BLaER1 (cell line): Measurements from ENCODE around the gene SLC25A18.

Source experiments
- H3K27ac ChIP-seq: shearing (Covaris generic); formaldehyde crosslinking; 2 replicates; pipeline ENCODE4 v1.8.1; 2022
- H3K27me3 ChIP-seq: shearing (Covaris generic); formaldehyde crosslinking; 2 replicates; pipeline ENCODE4 v1.8.1; 2022
- H3K36me3 ChIP-seq: shearing (Covaris generic); formaldehyde crosslinking; 2 replicates; pipeline ENCODE4 v1.8.1; 2022
- H3K4me1 ChIP-seq: shearing (Covaris generic); formaldehyde crosslinking; 2 replicates; pipeline ENCODE4 v1.8.1; 2022
- H3K4me2 ChIP-seq: shearing (Covaris generic); formaldehyde crosslinking; 2 replicates; pipeline ENCODE4 v1.8.1; 2022
- H3K4me3 ChIP-seq: shearing (Covaris generic); formaldehyde crosslinking; 2 replicates; pipeline ENCODE4 v1.8.1; 2022
- H3K9ac ChIP-seq: shearing (Covaris generic); formaldehyde crosslinking; 2 replicates; pipeline ENCODE4 v1.8.1; 2022
- H3K9me3 ChIP-seq: shearing (Covaris generic); formaldehyde crosslinking; 2 replicates; pipeline ENCODE4 v1.8.1; 2022
- H4K20me1 ChIP-seq: shearing (Covaris generic); formaldehyde crosslinking; 2 replicates; pipeline ENCODE4 v1.8.1; 2022
- Cebpa-rat ChIP-seq: shearing (Covaris generic); IDR thresholded peaks from 2 replicates; pipeline ENCODE4 v1.8.1; 2022

Gene SLC25A18

DNA sequence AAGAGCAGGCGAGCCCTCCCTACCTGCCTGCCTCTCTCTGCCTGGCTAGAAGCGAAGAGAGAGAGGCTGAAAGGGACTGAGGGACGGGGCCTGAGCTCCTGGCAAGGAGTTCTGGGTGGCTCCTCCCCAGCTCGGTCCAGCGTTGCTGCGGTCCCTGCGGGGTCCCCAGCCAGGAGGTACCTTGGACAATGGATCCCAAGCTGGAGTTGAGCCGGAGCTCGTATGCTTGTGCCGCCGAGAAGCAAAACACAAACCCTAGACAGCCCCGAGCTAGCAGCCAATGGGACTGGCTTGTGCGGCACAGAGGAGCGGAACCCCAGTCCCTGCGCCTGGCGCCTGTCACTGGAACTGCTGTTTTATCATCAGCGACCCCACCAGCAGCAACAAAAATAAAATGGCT is 18.3 kb downstream of the SLC25A18 start:
- peaks cover under 1% of the 10 kb centered on the region; the same call in 1 of the 2 replicates for H3K4me1 ChIP-seq
- no peaks in the 10 kb centered on the region for H3K9me3 ChIP-seq
- no peaks in the 10 kb centered on the region for H3K27me3 ChIP-seq
- H3K4me2 ChIP-seq = no peak overlapping the region
- H3K4me3 ChIP-seq = no peak overlapping the region
- peak overlapping the region; percentile 44; the same call in 1 of the 2 replicates for H3K27ac ChIP-seq
- no peak overlapping the region for H3K9ac ChIP-seq
- H4K20me1 ChIP-seq = no peaks in the 10 kb centered on the region
- TF ChIP-seq Cebpa-rat = no peak
- H3K36me3 ChIP-seq = no peaks in the 10 kb centered on the region

DNA sequence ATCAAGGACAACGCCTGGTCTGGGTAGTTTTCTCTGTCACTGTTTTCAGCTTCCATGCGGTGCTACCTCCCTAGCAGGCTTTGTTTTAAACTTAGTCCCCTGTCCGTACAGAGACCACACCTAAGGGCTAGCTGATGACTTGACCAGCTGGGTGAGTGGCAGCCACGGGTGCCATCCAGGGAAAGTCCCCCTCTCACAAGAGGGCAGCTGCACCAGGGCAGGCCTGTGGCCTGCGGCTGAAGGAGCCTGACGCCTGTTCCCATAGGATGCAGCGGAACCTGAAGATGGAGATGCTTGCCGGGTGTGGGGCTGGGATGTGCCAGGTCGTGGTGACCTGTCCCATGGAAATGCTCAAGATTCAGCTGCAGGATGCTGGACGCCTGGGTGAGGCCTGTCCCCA is 19.9 kb downstream of the SLC25A18 start:
- Histone ChIP-seq H3K4me2 (no peak overlapping the region), H3K27ac (no peak overlapping the region), H4K20me1 (no peaks in the 10 kb centered on the region), H3K4me1 (0 out of 2 replicates have a peak, but pooled peaks cover 12% of the 10 kb centered on the region), H3K4me3 (no peak overlapping the region), H3K9me3 (no peaks in the 10 kb centered on the region), H3K36me3 (0 out of 2 replicates have a peak, but pooled peaks cover 6% of the 10 kb centered on the region), H3K9ac (no peak overlapping the region), H3K27me3 (no peaks in the 10 kb centered on the region)
- no peak for TF ChIP-seq Cebpa-rat

DNA sequence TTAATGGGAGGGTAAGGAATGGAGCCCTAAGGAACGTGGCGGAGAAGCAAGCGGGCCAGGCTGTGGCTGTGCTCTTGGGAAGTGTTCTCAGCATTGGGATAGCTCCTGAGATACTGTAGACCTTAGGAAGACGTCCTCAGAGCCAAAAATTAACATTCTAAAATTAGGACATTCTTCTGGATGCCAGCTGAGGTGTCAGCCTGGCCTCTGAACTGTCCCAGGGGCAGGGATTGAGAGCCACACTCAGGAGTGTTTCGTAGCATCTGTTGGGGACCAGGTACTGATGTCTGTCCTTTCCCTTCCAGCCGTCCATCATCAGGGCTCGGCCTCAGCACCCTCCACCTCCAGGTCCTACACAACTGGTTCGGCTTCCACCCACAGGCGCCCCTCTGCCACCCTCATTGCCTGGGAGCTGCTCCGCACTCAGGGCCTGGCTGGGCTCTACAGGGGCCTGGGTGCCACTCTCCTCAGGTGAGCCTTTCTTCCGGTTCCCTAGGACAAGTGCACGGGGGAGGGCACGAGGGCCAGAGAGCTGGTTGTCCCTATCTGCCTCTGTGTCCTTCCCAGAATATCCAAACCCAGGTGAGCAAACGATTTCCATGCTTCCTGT is 23.6 kb downstream of the SLC25A18 start:
- no peak for TF ChIP-seq Cebpa-rat
- no peaks in the 10 kb centered on the region for H4K20me1 ChIP-seq
- no peaks in the 10 kb centered on the region for H3K27me3 ChIP-seq
- no peak overlapping the region for H3K9ac ChIP-seq
- H3K4me3 ChIP-seq = no peak overlapping the region
- H3K27ac ChIP-seq = no peak overlapping the region
- H3K9me3 ChIP-seq = no peaks in the 10 kb centered on the region
- H3K4me1 ChIP-seq = 0 out of 2 replicates have a peak, but pooled peaks cover 13% of the 10 kb centered on the region
- no peak overlapping the region for H3K4me2 ChIP-seq
- H3K36me3 ChIP-seq = peaks cover 41% of the 10 kb centered on the region

DNA sequence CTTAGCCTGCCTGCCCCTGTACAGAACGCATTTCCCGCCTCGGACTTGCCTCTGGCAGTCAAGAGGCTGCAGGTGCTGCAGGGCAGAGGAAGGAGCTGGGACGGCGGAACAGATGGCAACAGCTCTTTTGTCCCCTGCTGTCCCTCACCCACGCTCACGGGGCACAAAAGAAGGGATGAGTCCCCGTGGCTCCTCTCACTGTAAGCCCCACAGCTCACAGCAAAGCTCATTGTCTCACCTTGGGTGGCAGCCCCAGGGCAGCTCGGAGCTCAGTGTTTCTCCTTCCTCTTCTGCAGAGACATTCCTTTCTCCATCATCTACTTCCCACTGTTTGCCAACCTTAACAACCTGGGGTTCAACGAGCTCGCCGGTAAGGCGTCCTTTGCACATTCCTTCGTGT is 24.3 kb downstream of the SLC25A18 start:
- no peaks in the 10 kb centered on the region for H3K27me3 ChIP-seq
- H3K27ac ChIP-seq = peak overlapping the region; percentile 22; the same call in 1 of the 2 replicates
- H3K9ac ChIP-seq = no peak overlapping the region
- H3K4me3 ChIP-seq = no peak overlapping the region
- no peak for TF ChIP-seq Cebpa-rat
- no peaks in the 10 kb centered on the region for H3K9me3 ChIP-seq
- no peaks in the 10 kb centered on the region for H4K20me1 ChIP-seq
- peaks cover 48% of the 10 kb centered on the region for H3K36me3 ChIP-seq
- peaks cover 13% of the 10 kb centered on the region; the same call in 1 of the 2 replicates for H3K4me1 ChIP-seq
- no peak overlapping the region for H3K4me2 ChIP-seq

DNA sequence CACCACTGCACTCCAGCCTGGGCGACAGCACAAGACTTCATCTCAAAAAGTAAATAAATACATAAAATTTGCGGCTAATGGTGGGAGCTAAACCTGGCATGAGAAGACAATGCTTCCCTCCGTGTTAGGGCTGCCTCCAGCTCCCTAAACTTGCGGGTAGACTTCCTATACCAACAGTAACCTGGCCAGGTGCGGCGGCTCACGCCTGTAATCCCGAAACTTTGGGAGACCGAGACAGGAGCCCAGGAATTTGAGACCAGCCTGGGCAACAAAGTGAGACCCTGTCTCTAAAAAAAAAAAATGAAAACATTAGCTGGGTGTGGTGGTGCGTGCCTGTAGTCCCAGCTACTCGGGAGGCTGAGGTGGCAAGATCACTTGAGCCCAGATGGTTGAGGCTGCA is 25.3 kb downstream of the SLC25A18 start:
- H3K4me3 ChIP-seq = no peak overlapping the region
- no peaks in the 10 kb centered on the region for H3K9me3 ChIP-seq
- no peak overlapping the region for H3K27ac ChIP-seq
- H4K20me1 ChIP-seq = no peaks in the 10 kb centered on the region
- no peak overlapping the region for H3K9ac ChIP-seq
- H3K27me3 ChIP-seq = no peaks in the 10 kb centered on the region
- TF ChIP-seq Cebpa-rat = no peak
- no peak overlapping the region for H3K4me2 ChIP-seq
- H3K4me1 ChIP-seq = peaks cover 22% of the 10 kb centered on the region
- peaks cover 58% of the 10 kb centered on the region for H3K36me3 ChIP-seq

DNA sequence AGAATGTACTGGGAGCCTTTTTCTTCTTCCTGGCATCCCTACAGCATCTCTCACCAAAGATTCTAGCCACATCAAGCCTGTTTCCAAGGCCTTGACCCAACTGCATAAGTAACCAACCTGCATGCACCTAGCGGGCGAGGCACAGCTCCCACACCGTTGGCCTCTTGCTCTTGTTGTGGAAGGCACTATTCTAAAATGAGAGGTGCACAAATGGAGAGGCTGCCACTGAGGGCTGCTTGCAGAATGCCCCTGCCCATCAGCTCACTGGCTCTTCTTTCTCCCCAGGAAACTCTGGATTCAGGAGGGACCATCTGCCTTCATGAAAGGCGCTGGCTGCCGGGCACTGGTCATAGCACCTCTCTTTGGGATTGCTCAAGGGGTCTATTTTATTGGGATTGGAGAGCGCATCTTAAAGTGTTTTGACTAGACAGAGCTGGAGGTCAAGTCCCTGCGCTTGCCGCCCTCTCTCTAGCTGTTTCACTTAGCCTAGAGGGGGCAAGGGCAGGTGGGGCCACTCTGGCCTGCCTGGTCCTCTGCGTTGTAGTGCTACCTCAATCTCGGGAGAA is 26.6 kb downstream of the SLC25A18 start:
- TF ChIP-seq Cebpa-rat = no peak
- H3K4me2 ChIP-seq = no peak overlapping the region
- H3K9ac ChIP-seq = no peak overlapping the region
- H3K27me3 ChIP-seq = no peaks in the 10 kb centered on the region
- peaks cover 35% of the 10 kb centered on the region for H3K4me1 ChIP-seq
- H3K9me3 ChIP-seq = no peaks in the 10 kb centered on the region
- peaks cover 65% of the 10 kb centered on the region for H3K36me3 ChIP-seq
- no peak overlapping the region for H3K27ac ChIP-seq
- H3K4me3 ChIP-seq = no peak overlapping the region
- H4K20me1 ChIP-seq = no peaks in the 10 kb centered on the region

DNA sequence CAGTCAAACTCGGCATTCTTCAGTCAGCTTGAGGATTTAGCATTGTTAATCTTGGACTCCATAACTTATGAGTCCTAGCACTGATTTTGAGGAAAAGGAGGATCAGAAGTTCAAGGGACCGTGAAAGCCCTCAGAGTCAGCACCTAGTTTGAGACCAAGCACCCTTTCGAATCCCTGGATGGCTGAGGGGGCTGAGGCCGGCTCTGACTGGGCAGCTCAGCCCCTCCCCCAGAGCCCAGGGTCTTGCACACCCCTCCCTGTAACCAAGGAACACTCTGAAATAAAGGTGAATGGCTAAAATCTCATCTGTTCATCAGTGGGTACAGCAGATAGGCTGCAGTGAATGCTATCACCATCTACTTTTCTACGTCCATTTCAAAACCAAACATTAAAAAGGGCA is 27.3 kb downstream of the SLC25A18 start:
- H3K4me2 ChIP-seq = no peak overlapping the region
- H3K9me3 ChIP-seq = no peaks in the 10 kb centered on the region
- no peak overlapping the region for H3K4me3 ChIP-seq
- H4K20me1 ChIP-seq = no peaks in the 10 kb centered on the region
- no peaks in the 10 kb centered on the region for H3K27me3 ChIP-seq
- H3K9ac ChIP-seq = no peak overlapping the region
- TF ChIP-seq Cebpa-rat = no peak
- H3K36me3 ChIP-seq = peaks cover 67% of the 10 kb centered on the region
- H3K4me1 ChIP-seq = peaks cover 42% of the 10 kb centered on the region
- no peak overlapping the region for H3K27ac ChIP-seq

DNA sequence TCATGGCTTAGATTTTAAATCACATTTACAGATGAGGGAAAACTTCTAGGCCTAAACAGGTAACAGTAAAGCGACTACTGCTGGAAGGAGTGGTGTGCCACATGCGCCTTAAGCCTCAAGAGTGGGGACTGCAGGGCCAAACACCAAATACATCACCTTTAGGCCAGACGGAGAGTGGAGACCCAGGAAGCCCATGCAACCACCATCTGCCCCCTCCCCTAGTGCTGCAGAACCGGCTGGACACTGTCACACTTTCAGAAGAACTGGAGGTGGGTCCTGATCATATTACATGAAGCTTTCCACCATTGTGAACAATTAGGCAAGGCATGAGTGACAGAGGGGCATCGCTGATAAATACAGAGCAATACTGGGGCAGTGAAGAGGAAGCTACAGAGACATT is 28.9 kb downstream of the SLC25A18 start:
- peaks cover 14% of the 10 kb centered on the region for H3K9me3 ChIP-seq
- peaks cover 82% of the 10 kb centered on the region for H3K36me3 ChIP-seq
- peaks cover 48% of the 10 kb centered on the region for H3K4me1 ChIP-seq
- H4K20me1 ChIP-seq = no peaks in the 10 kb centered on the region
- no peak overlapping the region for H3K9ac ChIP-seq
- no peak overlapping the region for H3K4me2 ChIP-seq
- H3K27ac ChIP-seq = no peak overlapping the region
- no peak for TF ChIP-seq Cebpa-rat
- H3K4me3 ChIP-seq = no peak overlapping the region
- H3K27me3 ChIP-seq = no peaks in the 10 kb centered on the region

DNA sequence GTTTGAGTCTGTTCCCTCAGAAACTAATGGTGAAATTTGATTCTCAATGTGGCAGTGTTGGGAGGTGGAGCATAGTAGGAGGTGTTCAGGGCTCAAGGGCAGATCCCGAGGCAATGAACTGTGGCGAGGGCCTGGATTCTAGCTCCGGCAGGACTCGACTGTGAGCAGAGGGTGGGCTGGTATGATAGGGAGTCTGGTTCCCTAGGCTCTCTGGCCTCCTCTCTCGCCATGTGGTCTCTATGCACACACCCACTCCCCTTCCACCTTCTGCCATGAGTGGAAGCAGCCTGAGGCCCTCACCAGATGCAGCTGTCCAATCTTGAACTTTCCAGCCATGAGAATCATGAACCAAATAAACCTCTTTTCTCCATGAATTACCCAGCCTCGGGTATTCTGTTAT is 32.9 kb downstream of the SLC25A18 start:
- H3K27ac ChIP-seq = peak overlapping the region; percentile 39
- peaks cover 37% of the 10 kb centered on the region for H3K4me1 ChIP-seq

DNA sequence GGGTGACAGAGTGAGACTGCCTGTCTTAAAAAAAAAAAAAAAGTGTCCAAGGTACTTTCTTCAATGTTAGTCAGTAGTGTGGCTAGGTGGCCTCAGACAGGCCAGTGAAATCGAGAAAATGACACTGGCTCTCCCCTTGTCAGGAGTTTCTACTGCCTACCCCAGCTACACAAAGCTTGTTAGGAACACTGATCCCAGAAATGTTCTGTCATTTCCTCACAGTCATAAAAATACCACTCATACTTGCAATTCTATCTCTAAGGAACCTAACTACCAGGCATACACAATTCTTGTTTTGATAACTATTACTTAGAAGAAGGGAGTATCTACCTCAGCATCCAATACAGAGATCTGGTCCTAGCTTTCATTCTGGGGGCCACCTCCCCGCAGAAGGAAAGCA is 33.9 kb downstream of the SLC25A18 start:
- Histone ChIP-seq H3K4me3 (no peak overlapping the region), H3K9me3 (peaks cover 21% of the 10 kb centered on the region), H3K27me3 (no peaks in the 10 kb centered on the region), H3K27ac (no peak overlapping the region), H3K4me2 (no peak overlapping the region), H3K9ac (no peak overlapping the region), H3K36me3 (peaks cover 87% of the 10 kb centered on the region), H4K20me1 (peaks cover 8% of the 10 kb centered on the region; the same call in 1 of the 2 replicates), H3K4me1 (peaks cover 37% of the 10 kb centered on the region)
- no peak for TF ChIP-seq Cebpa-rat

More for the DNA sequence above, 32.9 kb downstream of the SLC25A18 start:
- Histone ChIP-seq H3K4me3 (no peak overlapping the region), H3K9me3 (peaks cover 21% of the 10 kb centered on the region), H3K4me2 (0 out of 2 replicates have a peak overlapping the region, but pooled peaks have one; percentile 7), H4K20me1 (no peaks in the 10 kb centered on the region; the same call in 1 of the 2 replicates), H3K27me3 (no peaks in the 10 kb centered on the region), H3K36me3 (peaks cover 88% of the 10 kb centered on the region), H3K9ac (no peak overlapping the region)
- no peak for TF ChIP-seq Cebpa-rat
